COLO829 (cell line): ENCODE data around the gene CDK9.
"Not testable (repeated sequence)": the region's sequence is repeated elsewhere in the genome, so short reads cannot be mapped to it uniquely, and the experiment has no call there.

ENCODE experiments used
- DNase-seq: peaks from one replicate; pipeline ENCODE4 v3.0.0; 2012; ENCODE audit warnings: low spot score

The CDK9 gene

GRCh38 chr9:127825319-127826051, 39.7 kb downstream of the CDK9 start:
- no peak for DNase-seq

- DNase-seq, result no peak
These were observed 40.5 kb downstream of the CDK9 start for GRCh38 chr9:127826253-127826913.

- DNase-seq, result no peak
These were observed 42.6 kb downstream of the CDK9 start for GRCh38 chr9:127828262-127829031.

- DNase-seq, result no peak
These were observed 43.5 kb downstream of the CDK9 start for GRCh38 chr9:127829205-127829906.

- no peak for DNase-seq
These were observed 46.4 kb downstream of the CDK9 start for GRCh38 chr9:127832248-127832647.

GRCh38 chr9:127833555-127833954, 47.7 kb downstream of the CDK9 start:
- DNase-seq, result no peak

GRCh38 chr9:127835991-127836516, 50.2 kb downstream of the CDK9 start:
- no peak for DNase-seq

- not testable (repeated sequence) for DNase-seq
These were observed 50.7 kb downstream of the CDK9 start for GRCh38 chr9:127836561-127836960.

- no peak for DNase-seq
These were observed 51.5 kb downstream of the CDK9 start for GRCh38 chr9:127837346-127837745.

- DNase-seq, result no peak
These were observed 52.7 kb downstream of the CDK9 start for GRCh38 chr9:127838375-127839078.
